ENCODE results near the gene APPL2.

- no peak for TF ChIP-seq POLR2A (IDR thresholded peaks at IDR 0.05)
- TF ChIP-seq CTCF (IDR thresholded peaks at IDR 0.05), result no peak
- TF ChIP-seq POLR2AphosphoS5 (IDR thresholded peaks at IDR 0.05), result no peak
These were observed 14.2 kb downstream of the APPL2 start for GRCh38 chr12:105221583-105222283.

All from transverse colon (tissue), 4 donors.